ENCODE data around the gene SPDYE17. TPM values are rescaled to one million over a fixed set of nuclear protein-coding genes. Genes with fewer than 3 reads are reported as not detected.
"Not testable (repeated sequence)": the region's sequence is repeated elsewhere in the genome, so short reads cannot be mapped to it uniquely, and the experiment has no call there.

SPDYE17 gene
- total RNA-seq, 1 experiment from 2014 or later = not detected

DNA sequence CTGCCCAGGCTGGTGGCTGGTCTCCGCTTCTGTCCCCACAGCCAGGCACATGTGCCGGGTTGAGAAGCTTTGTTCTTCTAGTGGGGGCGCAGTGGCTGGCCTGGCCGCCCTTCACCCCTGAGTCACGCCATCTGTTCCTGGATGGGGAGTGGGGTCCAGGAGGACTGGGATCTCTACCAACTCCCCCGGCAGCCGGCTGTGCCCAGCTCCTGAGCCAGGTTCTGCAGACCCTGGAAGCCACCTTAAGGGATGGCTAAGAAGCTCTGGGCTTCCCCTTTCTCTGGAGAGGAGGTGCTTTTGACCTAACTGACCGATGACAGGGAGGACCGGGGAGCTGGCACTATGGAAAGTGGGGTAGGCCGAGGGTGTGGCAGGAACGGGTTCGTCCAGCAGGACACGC is 37.9 kb downstream of the SPDYE17 start:
- H3K36me3 ChIP-seq (ENCODE audit: control insufficient read depth, insufficient read depth, low read length); H3K27me3 ChIP-seq (replicated peaks; ENCODE audit: control insufficient read depth, insufficient read depth, low read length); intact Hi-C loops (cut with micrococcal nuclease; ENCODE audit: unreplicated experiment); H3K9me3 ChIP-seq; CTCF ChIA-PET; H3K4me1 ChIP-seq; H3K36me3 Mint-ChIP-seq (ENCODE audit: insufficient read depth, unreplicated experiment); POLR2A ChIA-PET; H3K4me3 ChIP-seq (ENCODE audit: low read depth, low read length); DNase-seq; H3K9me3 Mint-ChIP-seq (ENCODE audit: unreplicated experiment); H3K27me3 Mint-ChIP-seq (ENCODE audit: insufficient read depth, unreplicated experiment); BruUV-seq (replicated peaks); H3K4me3 Mint-ChIP-seq (ENCODE audit: unreplicated experiment); H3K4me1 Mint-ChIP-seq (ENCODE audit: low read depth, unreplicated experiment); H3K27ac Mint-ChIP-seq (ENCODE audit: unreplicated experiment): not testable (repeated sequence)

DNA sequence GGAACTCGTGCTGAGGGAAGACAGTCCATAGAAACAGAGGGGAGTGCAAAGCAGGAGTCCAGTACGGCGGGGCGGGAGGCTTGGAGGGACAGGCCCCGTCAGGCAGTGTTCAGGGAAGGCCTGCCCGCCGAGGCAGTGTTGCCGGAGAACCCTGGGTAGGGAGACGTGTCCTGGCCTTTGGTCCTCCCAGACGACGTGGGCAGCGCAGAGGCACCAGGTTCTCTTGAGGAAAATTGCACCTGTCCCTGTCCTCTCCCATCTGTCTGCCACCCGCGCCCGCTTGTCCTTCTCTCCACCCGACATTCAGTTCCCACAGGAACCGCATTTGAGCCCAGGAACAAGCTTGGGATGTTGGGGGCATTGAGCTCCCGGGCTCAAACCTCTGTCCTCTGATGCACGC is 38.3 kb downstream of the SPDYE17 start:
- H3K27me3 ChIP-seq (replicated peaks; ENCODE audit: control insufficient read depth, insufficient read depth, low read length); H3K27me3 Mint-ChIP-seq (ENCODE audit: insufficient read depth, unreplicated experiment); H3K36me3 ChIP-seq (ENCODE audit: control insufficient read depth, insufficient read depth, low read length); H3K9me3 ChIP-seq; H3K4me1 Mint-ChIP-seq (ENCODE audit: low read depth, unreplicated experiment); CTCF ChIA-PET; H3K4me3 ChIP-seq (ENCODE audit: low read depth, low read length); BruUV-seq (replicated peaks); DNase-seq; H3K9me3 Mint-ChIP-seq (ENCODE audit: unreplicated experiment); intact Hi-C loops (cut with micrococcal nuclease; ENCODE audit: unreplicated experiment); H3K4me3 Mint-ChIP-seq (ENCODE audit: unreplicated experiment); H3K36me3 Mint-ChIP-seq (ENCODE audit: insufficient read depth, unreplicated experiment); H3K4me1 ChIP-seq; POLR2A ChIA-PET; H3K27ac Mint-ChIP-seq (ENCODE audit: unreplicated experiment): not testable (repeated sequence)

DNA sequence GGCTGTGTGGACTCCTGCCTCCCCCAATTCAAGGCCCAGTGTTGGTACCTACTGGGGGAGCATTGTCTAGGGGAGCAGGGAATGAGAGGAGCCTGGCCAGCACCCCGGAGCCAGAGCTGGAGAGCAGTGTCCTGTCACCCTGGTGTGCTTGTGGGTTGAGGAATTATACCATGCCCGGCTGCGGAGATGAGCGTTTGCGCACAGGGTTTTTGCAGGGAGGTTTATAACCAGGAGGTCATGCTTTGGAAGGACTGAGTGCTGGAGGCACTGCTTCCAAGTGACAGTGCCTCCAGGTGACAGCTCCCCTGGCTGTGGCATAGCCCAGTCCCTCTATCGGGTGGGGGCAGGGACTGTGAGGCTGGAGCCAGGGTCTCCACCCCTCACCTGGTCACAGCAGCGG is 39.3 kb downstream of the SPDYE17 start:
- intact Hi-C loops (cut with micrococcal nuclease; ENCODE audit: unreplicated experiment); H3K27ac Mint-ChIP-seq (ENCODE audit: unreplicated experiment); POLR2A ChIA-PET: not testable (repeated sequence)

DNA sequence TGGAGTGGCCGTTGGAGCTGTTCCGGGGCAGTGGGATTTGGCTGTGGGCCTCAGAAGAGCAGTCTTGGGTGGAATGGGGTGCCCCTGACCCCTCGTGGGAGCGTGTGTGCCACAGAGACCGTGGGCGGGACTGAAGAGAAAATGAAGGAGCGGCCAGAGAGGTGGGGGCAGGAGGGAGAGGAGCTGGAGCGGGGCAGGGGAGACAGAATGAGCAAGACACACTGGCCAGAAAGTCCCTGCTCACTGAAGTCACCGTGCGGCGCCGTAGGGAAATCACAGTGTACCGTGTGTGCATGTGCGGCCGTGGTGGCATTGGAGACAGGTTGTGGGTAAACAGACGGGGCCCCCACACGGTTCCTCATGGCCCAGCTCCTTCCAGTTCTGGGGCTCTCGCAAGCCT is 40.0 kb downstream of the SPDYE17 start:
- not testable (repeated sequence) for H3K27ac Mint-ChIP-seq (ENCODE audit: unreplicated experiment); BruUV-seq (replicated peaks)

More for the DNA sequence above, 39.3 kb downstream of the SPDYE17 start:
- H3K27me3 ChIP-seq (replicated peaks; ENCODE audit: control insufficient read depth, insufficient read depth, low read length); H3K4me1 Mint-ChIP-seq (ENCODE audit: low read depth, unreplicated experiment); H3K4me3 Mint-ChIP-seq (ENCODE audit: unreplicated experiment); H3K4me1 ChIP-seq; H3K27me3 Mint-ChIP-seq (ENCODE audit: insufficient read depth, unreplicated experiment); H3K4me3 ChIP-seq (ENCODE audit: low read depth, low read length); H3K36me3 Mint-ChIP-seq (ENCODE audit: insufficient read depth, unreplicated experiment); CTCF ChIA-PET; DNase-seq; H3K9me3 Mint-ChIP-seq (ENCODE audit: unreplicated experiment); H3K36me3 ChIP-seq (ENCODE audit: control insufficient read depth, insufficient read depth, low read length); BruUV-seq (replicated peaks); H3K9me3 ChIP-seq: not testable (repeated sequence)

DNA sequence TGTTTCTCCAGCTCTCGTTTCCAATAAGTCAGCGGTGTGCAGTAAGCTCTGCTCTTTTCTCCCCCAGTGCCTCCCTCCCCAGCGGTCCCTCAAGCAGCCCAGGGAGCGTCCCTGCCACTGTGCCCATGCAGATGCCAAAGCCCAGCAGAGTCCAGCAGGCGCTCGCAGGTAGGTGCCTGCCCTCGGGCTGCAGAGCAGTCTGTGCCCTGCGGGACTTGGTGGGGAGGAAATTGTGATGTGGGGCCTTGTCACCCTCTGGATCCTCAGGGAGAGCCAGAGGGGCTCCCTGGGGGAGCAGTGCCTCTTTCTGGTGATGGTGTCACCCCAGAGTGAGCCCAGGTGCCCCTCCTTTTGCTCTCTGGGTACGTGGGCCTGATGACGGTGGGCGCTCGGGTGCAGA is 42.0 kb downstream of the SPDYE17 start:
- H3K27me3 ChIP-seq (replicated peaks; ENCODE audit: control insufficient read depth, insufficient read depth, low read length); POLR2A ChIA-PET; BruUV-seq (replicated peaks); CTCF ChIA-PET; H3K36me3 ChIP-seq (ENCODE audit: control insufficient read depth, insufficient read depth, low read length); H3K36me3 Mint-ChIP-seq (ENCODE audit: insufficient read depth, unreplicated experiment); H3K27me3 Mint-ChIP-seq (ENCODE audit: insufficient read depth, unreplicated experiment); H3K4me1 ChIP-seq; H3K4me3 ChIP-seq (ENCODE audit: low read depth, low read length); intact Hi-C loops (cut with micrococcal nuclease; ENCODE audit: unreplicated experiment); H3K27ac Mint-ChIP-seq (ENCODE audit: unreplicated experiment); H3K9me3 ChIP-seq; H3K9me3 Mint-ChIP-seq (ENCODE audit: unreplicated experiment); DNase-seq; H3K4me1 Mint-ChIP-seq (ENCODE audit: low read depth, unreplicated experiment); H3K4me3 Mint-ChIP-seq (ENCODE audit: unreplicated experiment): not testable (repeated sequence)

More for the DNA sequence above, 40.0 kb downstream of the SPDYE17 start:
- H3K4me3 ChIP-seq (ENCODE audit: low read depth, low read length); H3K36me3 Mint-ChIP-seq (ENCODE audit: insufficient read depth, unreplicated experiment); H3K9me3 Mint-ChIP-seq (ENCODE audit: unreplicated experiment); H3K4me3 Mint-ChIP-seq (ENCODE audit: unreplicated experiment); H3K27me3 Mint-ChIP-seq (ENCODE audit: insufficient read depth, unreplicated experiment); H3K4me1 ChIP-seq; POLR2A ChIA-PET; DNase-seq; intact Hi-C loops (cut with micrococcal nuclease; ENCODE audit: unreplicated experiment); H3K9me3 ChIP-seq; CTCF ChIA-PET; H3K36me3 ChIP-seq (ENCODE audit: control insufficient read depth, insufficient read depth, low read length); H3K4me1 Mint-ChIP-seq (ENCODE audit: low read depth, unreplicated experiment); H3K27me3 ChIP-seq (replicated peaks; ENCODE audit: control insufficient read depth, insufficient read depth, low read length): not testable (repeated sequence)

DNA sequence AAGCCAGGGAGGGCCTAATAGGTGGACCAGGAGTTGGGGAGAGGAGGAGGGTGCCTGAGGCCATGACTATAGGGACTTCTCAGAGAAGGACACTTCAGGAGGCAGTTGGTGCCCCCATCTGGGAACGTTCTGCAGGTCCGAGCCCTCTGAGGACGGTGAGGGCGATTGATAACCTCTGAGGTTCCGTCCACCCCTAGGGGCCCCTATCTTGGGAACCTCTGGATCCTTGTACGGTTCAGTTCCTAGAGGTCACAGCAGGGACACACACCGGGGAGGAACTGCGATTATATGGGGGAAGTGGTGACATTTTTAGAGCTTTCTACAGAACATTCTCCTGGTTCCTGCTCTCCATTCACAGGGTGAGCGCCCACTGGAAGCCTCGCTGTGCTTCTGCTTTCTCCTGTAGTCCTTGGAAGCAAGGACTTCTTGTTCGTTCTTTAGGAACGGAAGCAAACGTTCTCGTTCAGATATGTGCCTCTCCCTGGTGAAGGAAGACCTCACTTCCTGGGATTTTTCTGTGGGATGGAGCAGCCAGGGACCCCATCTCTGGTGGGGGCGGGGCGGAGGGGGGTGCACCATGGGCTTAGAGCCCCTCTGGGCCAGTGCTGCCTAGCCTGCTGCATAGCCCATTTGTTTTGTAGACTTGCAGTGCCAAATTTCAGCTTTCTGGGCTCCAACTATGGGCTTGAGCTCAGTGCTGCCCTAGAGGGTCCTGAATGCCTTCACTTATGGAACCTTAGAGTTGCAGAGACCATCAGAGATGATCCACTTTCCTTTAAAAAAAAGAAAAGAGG is 46.0 kb downstream of the SPDYE17 start:
- H3K27me3 Mint-ChIP-seq (ENCODE audit: insufficient read depth, unreplicated experiment); H3K36me3 ChIP-seq (ENCODE audit: control insufficient read depth, insufficient read depth, low read length); POLR2A ChIA-PET; H3K4me3 ChIP-seq (ENCODE audit: low read depth, low read length); H3K27ac Mint-ChIP-seq (ENCODE audit: unreplicated experiment); H3K9me3 ChIP-seq; H3K4me1 Mint-ChIP-seq (ENCODE audit: low read depth, unreplicated experiment); H3K9me3 Mint-ChIP-seq (ENCODE audit: unreplicated experiment); intact Hi-C loops (cut with micrococcal nuclease; ENCODE audit: unreplicated experiment); H3K27me3 ChIP-seq (replicated peaks; ENCODE audit: control insufficient read depth, insufficient read depth, low read length); DNase-seq; H3K36me3 Mint-ChIP-seq (ENCODE audit: insufficient read depth, unreplicated experiment); H3K4me3 Mint-ChIP-seq (ENCODE audit: unreplicated experiment); CTCF ChIA-PET; H3K4me1 ChIP-seq; BruUV-seq (replicated peaks): not testable (repeated sequence)

DNA sequence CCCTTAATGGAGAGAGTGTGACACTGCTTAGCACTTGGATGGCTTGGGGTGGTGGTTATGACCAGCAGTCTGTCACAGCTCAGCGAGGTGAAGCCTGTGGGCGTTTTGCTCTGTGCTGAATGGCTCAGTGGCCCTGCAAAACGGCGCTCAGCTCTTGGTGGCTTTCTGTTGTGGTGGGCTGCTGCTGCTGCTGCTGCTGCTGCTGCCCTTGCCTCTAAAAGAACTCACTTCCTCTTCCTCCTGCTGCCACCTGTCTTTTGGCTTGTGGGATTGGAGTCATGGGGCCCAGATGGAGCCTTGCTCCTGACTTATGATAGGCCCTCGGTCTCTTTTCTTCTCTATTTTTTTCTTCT is 47.4 kb downstream of the SPDYE17 start:
- H3K36me3 Mint-ChIP-seq (ENCODE audit: insufficient read depth, unreplicated experiment); H3K9me3 ChIP-seq; CTCF ChIA-PET; intact Hi-C loops (cut with micrococcal nuclease; ENCODE audit: unreplicated experiment); H3K4me1 ChIP-seq; H3K4me1 Mint-ChIP-seq (ENCODE audit: low read depth, unreplicated experiment); DNase-seq; POLR2A ChIA-PET; H3K4me3 ChIP-seq (ENCODE audit: low read depth, low read length); H3K27me3 Mint-ChIP-seq (ENCODE audit: insufficient read depth, unreplicated experiment); H3K36me3 ChIP-seq (ENCODE audit: control insufficient read depth, insufficient read depth, low read length); H3K4me3 Mint-ChIP-seq (ENCODE audit: unreplicated experiment); H3K27me3 ChIP-seq (replicated peaks; ENCODE audit: control insufficient read depth, insufficient read depth, low read length); BruUV-seq (replicated peaks); H3K27ac Mint-ChIP-seq (ENCODE audit: unreplicated experiment); H3K9me3 Mint-ChIP-seq (ENCODE audit: unreplicated experiment): not testable (repeated sequence)
